HG03432 (cell line): ENCODE results near the gene TAOK2.
"Not testable (repeated sequence)": the region's sequence is repeated elsewhere in the genome, so short reads cannot be mapped to it uniquely, and the experiment has no call there.

Experiments used
- ATAC-seq: cut with Tn5 transposase; IDR thresholded peaks from one replicate; pipeline ENCODE4 v1.9.1; 2021; ENCODE audit warnings: mild to moderate bottlenecking, moderate library complexity; ENCODE audit not compliant: unreplicated experiment

TAOK2 gene

DNA sequence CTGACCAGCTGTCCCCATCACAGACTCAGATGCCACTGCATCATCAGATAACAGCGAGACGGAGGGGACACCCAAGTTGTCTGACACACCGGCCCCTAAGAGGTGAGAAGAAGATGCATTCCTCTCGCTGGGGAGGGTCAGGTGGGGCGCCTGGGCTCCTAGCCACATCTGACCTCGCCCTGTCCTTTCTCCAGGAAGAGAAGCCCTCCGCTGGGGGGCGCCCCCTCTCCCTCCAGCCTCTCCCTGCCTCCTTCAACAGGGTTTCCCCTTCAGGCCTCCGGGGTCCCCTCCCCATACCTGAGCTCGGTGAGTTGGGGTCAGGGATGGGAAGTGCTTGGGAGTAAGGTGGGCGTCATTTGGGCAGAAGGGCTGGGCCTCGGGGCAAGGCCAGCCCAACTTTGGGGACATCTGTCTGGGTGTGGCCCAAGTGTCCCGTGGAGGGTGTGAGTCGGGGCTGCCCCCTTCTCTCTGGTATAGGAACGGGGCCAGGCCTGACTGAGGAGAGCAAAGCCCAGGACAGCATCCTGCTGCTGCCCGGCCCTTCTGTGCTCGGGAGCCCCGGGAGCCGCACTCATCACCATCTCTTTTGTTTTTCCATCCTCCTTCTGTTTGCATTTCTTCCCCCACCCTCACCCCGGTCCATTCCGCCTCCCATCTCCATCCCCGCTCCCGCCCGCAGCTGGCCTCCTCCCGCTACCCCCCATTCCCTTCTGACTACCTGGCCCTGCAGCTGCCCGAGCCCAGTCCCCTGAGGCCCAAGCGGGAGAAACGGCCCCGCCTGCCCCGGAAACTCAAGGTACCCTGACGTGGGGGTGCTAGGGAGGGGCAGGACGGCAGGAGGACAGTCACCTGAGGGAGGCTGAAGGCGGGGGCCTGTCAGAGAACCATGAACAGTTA lies 27.3 kb downstream of the TAOK2 start:
- ATAC-seq: no peak

DNA sequence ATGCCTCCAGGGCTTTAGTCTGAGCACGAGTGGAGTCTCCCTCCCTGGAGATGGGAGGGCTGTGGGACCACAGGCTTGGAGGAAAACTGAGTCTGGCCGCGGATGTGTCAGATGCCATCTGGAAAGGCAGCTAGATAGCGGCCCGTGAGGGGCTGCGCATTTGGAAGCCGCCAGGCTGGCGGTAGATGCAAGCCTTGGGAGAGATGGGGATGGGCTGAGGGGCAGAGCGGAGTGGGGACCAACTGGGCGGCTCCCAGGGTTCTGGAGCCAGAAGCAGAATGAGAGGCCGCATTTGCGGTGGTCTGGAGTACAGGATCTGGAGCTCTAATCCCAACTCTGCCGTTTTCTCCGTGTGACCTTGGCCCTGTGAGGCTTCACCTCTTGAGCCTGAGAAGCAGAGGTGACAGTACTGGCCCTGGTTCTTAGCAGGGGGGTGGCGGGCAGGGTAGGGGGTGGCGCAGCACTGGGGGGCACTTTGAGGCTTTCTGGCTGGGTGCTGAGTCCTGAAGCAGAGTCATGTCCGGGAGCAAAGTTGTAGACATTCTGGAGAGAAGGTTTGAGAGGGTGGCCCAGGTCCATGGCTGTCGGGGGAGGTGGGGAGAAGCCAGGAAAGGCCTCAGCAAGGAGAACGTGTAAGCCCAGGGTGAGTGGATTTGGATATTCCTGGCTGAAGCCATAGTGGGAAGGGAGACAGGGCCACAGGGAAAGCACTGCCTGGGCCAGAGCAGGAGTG lies 29.1 kb downstream of the TAOK2 start:
- no peak for ATAC-seq

DNA sequence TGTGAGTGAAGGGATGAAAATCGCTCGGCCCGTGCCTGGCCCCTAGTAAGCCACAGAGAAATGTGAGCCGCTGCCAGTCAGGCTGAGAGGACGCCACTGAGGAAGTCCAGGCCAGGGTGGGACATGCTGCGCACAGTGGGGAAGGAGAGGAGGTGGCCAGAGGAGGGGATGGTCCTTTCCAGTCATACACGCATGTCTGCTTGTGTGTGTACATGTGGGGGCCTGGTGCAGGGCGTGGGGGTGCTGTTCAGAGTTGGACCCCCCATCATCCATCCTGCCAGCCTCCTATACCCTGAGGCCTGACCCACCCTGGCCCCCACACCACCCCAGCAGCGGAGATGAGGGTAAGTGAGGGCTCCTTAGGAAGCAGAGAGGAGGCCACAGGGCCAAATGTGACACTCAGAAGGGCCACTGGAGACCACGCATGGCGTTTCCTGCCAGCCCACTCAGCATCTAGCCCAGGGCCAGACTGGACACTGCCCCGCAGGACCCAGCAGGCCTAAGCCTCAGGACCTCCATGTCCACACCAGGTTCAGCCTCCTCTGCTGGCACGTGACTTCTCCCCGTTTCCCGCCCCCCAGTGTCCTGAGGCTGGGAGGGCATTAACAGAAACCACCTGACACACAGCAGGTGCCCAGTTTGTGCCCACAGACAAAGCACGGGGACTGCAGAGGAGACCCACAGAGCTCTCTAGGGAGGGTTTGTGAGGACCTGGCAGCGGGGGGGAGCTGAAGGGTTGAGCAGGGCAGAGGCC lies 30.2 kb downstream of the TAOK2 start:
- no peak for ATAC-seq

DNA sequence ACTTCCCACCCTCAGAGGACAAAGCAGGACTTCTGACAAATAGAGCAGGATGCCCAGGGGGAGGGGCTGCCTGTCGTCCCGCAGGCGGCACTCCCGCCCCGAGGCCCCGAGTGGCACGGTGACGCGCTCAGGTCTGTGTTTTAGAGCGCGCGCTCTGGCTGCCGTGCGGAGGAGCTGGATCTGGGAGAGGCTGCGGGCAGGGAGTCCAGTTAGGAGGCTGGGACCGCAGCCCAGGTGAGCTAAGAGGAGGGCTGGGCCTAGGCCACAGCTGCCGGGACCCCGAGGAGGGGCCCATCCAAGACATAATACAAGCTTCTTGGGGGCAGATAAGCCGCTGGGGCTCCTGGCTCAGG lies 30.7 kb downstream of the TAOK2 start:
- ATAC-seq: no peak

DNA sequence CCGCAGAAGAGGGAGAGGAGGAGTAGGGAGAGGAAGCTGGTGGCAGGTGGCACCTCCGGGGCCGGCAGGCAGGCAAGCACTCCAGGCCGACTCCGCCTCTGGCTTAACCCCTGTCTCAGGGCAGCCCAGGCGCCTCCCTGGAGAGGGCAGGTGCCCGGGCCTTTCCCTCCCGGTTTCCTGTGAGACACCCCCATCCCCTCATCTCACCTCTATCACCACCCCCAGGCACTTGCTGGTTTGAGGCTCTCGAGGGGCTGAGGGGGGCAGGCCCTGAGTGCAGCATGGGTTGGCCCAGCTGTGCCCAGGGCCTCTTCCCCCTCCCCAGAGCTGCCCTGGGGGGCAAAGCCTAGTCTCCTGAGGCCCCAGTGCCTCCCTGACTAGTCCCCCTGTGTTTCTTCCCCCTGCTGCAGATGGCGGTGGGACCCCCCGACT lies 31.2 kb downstream of the TAOK2 start:
- ATAC-seq: no peak

DNA sequence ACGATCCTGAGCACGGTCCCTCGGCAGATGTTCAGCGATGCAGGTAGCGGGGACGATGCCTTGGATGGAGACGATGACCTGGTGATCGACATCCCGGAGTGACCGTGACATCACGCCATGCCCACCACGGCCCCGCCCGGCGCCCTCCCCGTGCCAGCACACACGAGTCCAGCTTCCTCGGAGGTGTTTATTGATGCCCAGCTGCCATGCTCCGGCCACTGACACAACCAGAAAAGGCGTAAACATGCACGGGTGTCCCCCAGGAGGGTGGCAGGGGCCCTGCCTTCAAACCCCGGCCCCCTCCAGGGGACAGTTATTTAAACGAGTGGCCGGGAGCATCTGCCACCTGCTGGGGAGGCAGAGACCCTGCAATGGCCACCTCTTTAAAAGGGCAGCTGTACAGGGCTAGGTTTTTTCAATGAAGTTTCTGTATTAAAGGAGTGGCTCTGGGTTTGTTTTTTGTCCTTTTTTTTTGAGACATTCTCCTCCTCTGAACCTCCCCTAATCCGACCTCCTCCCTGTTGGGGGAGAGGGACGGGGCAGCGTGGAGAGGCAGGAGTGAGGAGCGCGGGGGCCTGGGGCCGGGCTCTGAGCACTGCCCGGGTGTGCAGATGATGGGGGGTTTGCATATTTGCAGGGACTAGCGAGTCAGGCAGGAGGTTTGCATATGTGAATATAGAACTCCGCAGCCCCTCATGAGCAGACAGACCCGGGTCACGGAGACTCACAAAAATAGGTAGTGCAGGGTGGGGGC lies 31.9 kb downstream of the TAOK2 start:
- ATAC-seq: no peak

DNA sequence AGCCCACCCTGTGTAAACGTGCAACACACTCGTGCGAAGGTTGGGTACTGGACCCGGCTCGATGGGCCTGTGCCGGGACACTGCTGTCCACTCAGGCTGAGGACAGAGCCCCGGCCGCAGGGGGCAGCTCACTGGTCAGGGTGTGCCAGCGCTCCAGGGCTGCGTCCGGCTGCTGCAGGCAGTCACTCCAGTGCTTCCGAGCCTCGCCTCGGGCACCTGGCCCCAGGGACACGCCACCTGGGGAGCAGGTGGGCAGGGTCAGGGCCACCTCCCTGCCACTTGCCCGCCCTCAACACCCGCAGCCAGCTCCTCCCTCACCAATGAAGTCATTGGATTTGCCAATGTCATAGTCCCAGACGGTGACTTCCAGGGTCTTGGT lies 32.4 kb downstream of the TAOK2 start:
- ATAC-seq: no peak

DNA sequence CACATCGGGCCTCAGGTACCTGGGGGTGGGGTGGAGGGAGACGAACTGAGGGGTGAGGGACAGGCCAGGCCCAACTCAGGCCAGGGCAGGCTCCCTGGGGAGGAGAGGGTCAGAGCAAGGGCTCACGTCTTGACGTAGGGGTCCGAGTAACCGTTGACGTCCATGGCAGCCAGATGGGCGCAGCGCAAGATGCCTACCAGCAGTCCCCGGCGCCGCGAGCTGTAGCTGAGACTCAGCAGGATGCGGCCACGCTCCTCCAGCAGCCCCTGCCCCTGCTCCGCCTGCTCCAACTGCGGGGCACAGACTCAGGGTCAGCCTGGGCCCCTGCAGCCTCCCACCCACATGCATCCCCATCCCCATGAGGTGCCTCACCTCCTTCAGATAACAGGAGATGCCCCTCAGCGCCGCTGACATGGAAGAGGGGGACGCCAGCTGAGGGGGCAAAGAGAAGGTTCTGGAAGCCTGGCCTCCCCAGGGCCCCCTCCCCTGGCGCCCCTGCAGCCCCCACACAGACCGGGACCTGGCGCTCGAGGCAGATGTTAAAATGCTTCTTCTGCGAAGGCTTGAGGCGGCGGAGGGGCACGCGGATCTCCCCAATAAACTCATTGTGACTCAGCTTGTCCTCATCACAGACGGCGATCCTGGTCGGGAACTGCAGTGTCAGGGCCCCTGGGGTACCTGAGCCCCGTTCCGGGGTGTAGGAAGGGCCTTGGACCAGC lies 33.1 kb downstream of the TAOK2 start:
- no peak for ATAC-seq

DNA sequence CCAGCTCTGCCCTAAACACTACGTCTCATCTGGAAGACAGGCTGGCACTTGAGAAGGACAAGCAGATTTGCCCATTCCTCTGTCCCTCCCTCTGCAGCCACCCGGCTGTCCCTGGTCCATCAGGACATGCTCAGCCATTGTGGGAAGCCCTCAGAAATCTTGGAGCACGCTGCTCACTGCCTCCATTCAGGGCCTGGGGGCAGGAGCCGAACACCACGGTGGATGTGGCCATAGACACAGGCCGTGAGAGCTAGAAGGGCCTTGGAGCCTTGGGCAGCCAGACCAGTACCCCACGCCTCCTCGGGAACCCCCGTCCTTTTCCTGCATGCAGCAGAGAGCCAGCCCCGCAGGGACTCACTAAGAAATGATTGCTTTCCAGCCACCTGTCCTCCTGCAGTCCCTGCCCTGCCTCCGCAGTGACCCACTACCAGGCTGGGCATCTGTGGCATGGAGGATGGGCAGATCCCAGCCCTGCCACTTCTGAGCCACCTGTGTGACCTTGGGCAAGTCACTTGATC lies 33.8 kb downstream of the TAOK2 start:
- no peak for ATAC-seq

DNA sequence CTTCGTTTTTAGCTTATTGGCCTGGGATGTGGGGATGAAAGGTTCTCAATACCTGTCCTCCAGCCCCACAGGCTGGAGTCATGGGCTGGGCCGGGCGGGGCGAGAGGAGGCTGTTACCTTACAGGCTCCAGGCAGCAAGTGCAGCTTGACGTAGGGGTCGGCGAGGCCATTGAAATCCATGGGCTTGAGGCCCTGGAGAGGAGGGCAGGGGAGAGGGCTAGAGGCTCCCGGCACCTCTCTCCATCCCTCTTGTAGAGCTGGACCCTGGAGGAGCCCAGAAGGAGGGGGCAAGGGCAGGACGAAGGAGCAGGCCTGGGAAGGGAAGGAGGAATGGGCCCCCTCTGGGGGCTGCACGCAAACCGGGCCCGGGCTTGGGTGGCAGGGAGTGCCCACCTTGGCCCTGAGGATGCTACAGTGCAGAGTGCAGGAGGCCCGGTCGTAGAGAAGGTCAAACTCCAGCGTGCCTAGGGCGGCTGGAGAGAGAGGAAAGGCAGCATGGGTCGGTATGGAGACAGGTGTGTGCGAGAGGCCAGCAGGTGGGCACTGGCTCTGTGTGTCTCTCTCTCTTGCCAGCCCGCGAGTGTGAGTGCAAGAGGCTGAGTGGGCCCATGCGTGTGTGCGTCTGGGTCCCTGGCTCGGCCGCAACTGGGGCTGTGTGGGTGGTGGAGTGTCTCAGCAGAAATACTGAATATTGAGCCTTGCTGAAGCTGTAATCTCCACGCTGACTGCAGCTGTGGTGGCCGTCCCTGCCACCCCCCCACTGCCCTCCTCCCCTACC lies 35.6 kb downstream of the TAOK2 start:
- no peak for ATAC-seq

DNA sequence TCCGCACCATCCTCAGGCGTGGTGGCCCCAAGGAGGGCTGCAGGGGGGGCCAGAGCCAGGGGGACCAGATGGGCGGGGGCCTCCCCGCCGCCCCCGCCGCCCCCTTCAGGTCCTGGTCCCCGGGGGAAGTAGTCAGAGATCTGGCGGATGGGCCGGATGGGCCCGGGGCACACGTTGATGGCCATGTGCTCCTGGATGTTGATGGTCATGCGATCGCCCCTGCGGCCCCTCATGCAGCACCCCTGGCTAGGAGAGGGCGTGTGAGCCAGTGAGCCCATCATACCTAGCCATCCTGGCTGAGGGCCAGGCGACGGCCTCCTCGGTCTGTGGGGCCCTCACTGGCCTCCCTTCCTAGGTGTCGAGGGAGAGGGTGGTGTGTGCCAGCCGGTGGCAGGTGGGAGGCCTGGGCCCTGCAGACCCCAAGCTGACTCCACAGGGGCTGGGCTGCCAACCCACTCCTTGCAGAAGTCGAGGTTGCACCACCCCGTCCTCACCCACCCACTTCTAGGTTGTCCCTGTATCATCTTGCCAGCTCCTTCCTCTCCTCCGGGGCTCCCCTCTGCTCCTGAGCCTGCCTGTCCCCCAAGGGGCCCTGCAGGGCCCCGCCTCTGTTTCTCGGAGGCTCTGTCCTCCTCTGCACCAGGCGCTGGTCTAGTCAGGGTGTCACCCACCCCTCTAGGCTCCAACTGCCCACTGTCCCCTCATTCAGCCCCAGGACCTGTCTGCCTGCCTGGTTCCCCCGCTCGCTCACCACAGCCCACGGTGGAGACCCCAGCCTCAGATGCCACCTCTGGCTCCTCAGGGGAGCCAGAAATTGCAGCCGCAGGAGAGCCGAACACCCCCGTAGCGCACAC lies 36.5 kb downstream of the TAOK2 start:
- no peak for ATAC-seq

DNA sequence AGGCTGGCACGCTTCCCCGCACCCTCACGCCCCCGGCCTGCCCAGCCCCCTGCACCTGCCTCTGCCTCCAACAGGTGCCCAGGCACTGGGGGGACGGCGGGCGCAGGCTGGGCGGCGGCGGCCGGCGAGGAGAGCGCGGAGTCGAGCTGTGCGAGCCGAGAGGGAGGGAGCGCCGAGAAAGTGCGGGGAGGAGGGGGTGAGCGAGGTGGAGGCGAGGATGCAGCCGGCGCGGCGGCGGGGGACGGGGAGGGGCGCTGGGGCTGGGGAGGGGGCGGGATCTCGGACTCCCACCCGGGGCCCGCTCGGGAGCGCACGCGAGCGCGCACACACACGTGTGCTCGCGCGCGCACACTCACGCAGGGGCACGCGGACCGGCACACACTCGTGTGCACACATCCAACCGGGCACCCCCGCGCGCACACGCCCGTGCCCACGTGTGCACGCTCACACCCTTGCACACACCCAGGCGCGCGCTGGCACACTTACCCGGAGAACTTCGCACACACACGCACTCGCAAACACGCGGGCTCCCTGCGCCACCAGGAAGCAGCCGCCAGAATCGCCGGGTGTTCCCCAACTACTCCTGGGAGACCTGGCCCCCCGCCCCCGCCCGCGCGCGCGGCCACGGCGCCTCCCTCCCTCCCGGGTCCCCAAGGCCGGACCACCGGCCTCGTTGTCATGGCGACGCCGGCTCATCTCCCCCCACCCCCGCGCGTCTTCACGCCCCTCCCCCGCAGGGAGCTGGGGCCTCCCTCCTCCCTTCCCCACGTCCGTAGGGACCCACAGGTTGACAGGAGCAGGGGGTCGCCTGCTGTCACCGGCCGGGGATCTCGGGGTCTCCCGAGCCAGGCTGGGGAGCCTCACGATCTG lies 37.4 kb downstream of the TAOK2 start, which contains the start of gene DOC2A:
Gene DOC2A (minus strand): TSS at position 184 of the 870 bp plus-strand sequence. CDS start 805 bp downstream, outside the sequence.
- no peak for ATAC-seq

DNA sequence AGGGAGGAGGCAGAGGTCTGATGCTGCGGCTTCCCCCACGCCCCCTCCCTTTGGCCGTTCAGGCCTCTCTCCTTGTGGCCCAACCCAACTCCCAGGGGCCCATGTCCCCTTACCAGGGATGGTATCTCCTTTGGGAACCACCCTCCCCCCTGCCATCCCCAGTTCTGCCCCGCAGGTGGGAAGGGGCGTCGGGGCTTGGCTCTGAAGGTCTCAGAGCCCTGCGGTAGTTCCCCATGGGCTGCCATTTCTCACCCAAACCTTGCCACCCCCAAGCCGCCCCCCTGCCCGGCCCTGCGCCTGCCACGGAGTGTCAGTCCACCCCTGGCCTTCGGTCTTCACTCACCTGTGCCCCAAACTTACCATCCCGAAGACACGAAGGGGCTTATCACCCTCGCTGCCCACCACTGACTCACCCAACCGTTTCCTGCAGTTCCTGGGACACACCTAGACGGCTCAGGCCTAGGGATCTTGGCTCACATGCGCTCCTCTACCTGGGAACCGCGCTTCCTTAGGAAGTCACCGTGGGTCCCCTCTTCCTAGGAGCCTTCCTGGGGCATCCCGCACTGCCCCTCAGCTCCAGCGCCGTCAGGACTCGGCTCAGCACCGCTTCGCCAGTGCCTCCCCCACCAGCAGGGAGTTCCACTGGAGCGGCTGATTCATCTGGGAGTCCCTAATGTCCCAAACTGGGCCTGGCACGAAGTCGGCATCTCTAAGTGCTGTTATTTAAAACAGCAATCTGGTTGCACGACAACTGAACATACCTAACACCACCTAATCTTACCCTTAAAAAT lies 38.2 kb downstream of the TAOK2 start:
- ATAC-seq: no peak

DNA sequence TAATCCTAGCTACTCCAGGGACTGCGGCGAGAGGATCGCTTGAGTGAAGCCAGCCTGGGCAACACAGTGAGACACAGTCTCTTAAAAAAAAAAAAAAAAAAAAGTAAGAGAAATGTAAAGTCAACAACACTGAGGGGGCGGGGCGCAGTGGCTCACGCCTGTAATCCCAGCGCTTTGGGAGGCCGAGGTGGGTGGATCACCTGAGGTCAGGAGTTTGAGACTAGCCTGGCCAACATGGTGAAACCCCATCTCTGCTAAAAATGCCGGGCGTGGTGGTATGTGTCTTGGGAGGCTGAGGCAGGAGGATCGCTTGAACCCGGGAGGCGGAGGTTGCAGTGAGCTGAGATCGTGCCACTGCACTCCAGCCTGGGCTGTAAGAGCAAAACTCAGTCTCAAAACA lies 38.9 kb downstream of the TAOK2 start:
- ATAC-seq: not testable (repeated sequence)

DNA sequence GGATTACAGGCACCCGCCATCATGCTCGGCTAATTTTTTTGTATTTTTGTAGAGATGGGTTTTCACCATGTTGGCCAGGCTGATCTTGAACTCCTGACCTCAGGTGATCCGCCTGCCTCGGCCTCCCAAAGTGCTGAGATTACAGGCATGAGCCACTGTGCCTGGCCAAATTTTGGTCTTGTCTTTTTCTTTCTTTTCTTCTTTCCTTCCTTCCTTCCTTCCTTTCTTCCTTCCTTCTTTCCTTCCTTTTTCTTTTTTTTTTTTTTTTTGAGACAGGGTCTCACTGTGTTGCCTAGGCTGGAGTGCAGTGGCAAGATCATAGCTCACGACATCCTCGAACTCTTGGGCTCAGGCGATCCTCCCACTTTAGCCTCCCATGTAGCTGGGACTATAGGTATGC lies 41.8 kb downstream of the TAOK2 start:
- ATAC-seq: not testable (repeated sequence)

DNA sequence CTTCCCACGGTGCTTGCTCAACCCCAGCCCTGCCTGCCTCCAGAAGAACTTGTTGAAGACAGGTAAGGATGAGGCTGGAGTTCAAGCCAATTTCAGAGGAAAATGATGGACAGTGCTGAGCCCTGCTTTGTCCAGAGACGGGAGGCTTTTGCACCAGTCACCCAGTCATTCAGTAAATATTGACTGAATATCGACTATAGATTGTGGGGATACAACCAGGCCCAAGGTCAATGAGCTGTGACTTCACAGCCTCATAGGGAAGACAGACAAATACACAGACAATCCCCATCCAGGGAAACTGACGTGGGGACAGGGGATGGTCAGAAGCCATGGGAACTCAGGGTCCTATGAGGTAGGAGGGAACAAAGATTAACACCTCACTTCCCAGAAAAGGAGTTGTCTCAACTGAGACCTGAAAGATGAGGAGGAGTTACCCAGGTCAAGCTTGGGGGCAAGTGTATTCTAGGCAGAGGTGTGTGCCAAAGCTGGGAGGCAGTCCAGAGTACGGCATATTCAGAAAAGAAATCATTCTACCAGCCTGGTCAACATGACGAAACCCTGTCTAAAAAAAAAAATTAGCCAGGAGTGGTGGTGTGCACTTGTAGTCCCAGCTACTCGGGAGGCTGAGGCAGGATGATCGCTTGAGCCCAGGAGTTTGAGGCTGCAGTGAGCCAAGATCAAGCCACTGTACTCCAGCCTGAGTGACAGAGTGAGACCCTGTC lies 43.0 kb downstream of the TAOK2 start:
- no peak for ATAC-seq
